Renal cortex interstitium (tissue), 11 donors: ENCODE measurements around the gene ARHGAP22. TPM values are rescaled to one million over a fixed set of nuclear protein-coding genes. Genes with fewer than 3 reads are reported as not detected.

Experiments
- DNase-seq, 11 donors: peaks; one replicate each; pipeline ENCODE4 v3.0.0-alpha.2; 2013; ENCODE audit warnings: low read depth in 9 of 11, low spot score in 4 of 11; ENCODE audit errors: extremely low read depth in 1 of 11
- polyA plus RNA-seq, 3 donors: library from polyadenylated mRNA; unstranded; fragments of 120-200 nt; gene quantifications; one replicate each; pipeline ENCODE4 v1.2.1, GENCODE V29; 2013; ENCODE audit not compliant: insufficient read length in 3 of 3

ARHGAP22 gene
- polyA plus RNA-seq, 3 donors = 1.2 to 1.8 (median 1.3) TPM

GRCh38 chr10:48568131-48568530, 36.7 kb downstream of the ARHGAP22 start:
- no peak for DNase-seq

DNA sequence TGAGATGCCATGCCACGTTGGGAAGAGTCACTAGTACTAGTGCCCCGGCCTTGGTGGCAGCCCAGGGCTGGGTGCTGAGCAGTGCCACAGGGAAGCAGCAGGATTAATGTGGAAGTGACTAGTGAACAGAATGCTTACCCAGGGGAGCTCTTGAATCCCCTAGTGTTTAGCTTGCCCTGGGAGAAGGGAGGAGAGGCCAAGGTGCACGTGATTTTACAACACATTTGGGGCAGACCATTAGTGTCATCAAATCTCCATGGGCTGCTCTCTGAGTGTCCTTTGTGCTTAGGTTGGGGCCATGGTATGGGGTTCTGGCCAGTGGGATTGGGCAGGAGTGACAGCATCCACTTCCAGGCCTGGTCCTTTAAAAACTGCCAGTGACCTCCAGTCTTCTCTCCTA, 37.5 kb downstream of the ARHGAP22 start:
- no peak for DNase-seq

- DNase-seq = no peak
Observed at GRCh38 chr10:48564466-48565160, 40.3 kb downstream of the ARHGAP22 start.

DNA sequence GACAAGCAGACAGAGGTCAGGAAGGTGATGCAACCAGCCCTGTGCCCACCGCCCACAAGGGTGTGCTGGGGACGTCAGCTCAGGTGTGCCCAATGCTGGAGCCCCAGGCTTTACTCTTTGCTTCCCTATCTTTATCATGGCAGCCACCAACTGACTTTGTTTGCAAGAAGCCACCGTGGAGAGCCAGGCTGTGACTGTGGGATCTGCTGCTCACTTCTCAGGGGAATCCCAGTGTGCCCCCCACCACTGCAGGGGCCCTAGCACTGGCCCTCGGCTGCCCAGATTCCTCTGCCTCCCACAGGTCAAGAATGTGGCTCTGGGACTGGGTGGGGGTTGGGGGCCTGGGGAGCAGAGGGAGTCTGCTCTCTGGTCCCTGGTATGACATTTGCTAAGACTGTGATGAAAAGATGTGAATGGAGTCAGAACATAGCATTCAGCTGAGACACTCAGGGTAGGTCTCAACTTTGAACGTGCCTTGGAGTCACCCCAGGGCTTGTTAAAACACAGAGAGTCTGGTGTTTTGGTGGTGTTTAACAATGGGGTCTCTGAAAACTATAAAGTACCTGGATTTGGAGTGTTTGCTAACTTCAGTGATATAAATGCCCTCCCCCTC, 47.3 kb downstream of the ARHGAP22 start:
- DNase-seq = no peak

DNA sequence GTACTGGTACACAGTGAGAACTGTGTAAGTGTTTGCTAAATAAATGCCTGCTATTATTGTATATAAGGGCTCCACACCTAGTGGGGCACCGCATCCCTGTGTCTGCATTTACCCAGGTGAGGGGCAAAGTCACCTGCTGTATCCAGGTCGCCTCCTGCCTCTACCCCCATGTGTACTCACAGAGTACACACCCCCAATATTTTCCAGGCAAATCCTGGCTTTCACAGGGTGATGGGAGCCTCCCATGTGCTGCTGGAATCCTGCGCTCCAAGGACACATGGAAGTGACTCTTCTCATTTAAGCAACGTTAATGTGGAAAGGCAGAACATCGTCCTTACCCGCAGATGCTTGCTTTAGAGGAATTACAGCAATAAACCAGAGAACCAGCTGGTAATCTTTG, 48.2 kb downstream of the ARHGAP22 start:
- DNase-seq = no peak

GRCh38 chr10:48556065-48556464, 48.8 kb downstream of the ARHGAP22 start:
- no peak for DNase-seq

- DNase-seq = no peak
Observed at GRCh38 chr10:48555310-48556042, 49.4 kb downstream of the ARHGAP22 start.

GRCh38 chr10:48554656-48555055, 50.2 kb downstream of the ARHGAP22 start:
- no peak for DNase-seq

GRCh38 chr10:48554246-48554645, 50.6 kb downstream of the ARHGAP22 start:
- no peak for DNase-seq

DNA sequence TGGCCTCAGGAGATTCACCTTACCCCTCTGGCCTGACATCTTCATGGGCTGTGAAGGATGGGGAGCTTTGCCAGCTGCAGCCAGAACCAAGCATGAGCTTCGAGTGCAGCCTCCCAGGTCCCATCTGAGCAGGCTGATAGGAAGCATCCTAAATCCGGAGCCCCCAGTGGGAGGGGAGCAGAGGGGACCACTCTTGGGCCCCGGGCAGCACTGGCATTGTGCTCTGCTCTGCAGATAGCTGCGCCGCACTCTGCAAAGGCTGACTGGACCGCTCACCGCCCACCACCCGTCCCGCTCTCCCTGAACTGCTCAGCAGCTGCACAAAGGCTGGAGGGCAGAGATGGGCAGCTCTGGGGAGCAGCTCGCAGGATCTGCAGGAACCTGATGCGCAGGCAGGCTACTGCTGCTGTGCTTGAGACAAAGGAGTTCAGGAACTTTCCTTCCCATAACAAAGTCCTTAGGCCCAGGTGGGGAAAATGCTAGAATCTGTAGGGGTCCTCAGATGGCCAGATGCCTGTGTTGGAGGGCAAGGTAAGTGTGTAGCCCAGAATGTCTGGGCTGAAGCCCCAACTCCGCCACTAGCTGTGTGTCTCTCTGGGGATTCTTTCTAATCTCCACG, 51.8 kb downstream of the ARHGAP22 start:
- no peak for DNase-seq

DNA sequence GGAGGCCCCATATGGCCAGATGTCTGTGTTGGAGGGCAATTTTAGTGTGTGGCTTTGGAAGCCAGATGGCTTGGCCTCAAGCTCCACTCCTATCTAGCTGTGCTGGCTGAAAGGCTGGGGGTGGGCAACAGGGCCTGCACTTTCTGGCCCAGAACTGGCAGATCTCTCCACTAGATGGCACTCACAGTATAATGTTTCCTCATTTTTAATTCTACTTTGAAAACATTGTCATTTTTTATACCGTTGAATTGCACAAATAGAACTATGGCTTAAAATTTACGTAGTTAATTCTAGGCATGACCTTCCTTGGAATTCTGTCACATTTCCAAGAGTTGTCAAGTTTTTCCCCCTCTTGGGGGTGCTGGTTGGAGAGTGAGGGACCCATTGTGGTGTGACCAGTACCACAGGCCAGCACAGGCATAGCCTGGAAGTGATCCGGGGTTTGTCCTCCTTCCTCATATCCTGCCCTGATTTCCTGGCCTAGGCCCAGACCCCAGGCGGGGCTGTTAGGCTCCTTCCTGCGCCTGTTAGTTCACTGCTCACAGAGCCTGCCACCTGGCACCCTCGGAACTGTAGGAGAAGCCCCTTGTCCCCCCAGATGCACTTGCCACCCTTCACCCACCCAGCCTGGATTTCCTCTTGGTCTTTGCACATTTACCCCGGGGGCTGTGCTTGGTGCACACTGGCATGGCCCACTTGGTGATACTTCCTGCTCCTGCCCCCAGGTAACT, 52.8 kb downstream of the ARHGAP22 start:
- peak in 9 of 11 donors; percentile 12 to 47 (median 22) for DNase-seq

DNA sequence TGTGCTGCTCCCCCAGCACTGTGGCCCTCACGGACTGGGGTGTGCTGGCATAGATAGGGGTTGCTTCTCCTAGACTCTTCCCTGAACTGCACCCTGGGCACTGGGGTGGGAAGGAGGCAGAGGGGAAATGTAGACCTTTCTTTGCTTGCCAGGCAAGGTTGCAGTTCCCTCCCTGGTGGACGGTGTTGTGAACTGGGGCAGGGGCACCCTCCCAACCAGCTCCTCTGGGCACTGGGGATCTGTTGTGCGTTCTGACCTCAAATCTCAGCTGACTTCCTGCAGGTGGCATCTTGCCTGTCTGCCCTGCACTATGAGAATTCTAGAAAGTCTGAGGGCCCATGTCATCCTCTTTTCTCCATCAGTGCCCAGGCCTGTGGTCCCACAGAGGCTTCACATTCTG, 53.9 kb downstream of the ARHGAP22 start:
- DNase-seq = no peak

GRCh38 chr10:48550071-48550691, 54.7 kb downstream of the ARHGAP22 start:
- DNase-seq = no peak

DNA sequence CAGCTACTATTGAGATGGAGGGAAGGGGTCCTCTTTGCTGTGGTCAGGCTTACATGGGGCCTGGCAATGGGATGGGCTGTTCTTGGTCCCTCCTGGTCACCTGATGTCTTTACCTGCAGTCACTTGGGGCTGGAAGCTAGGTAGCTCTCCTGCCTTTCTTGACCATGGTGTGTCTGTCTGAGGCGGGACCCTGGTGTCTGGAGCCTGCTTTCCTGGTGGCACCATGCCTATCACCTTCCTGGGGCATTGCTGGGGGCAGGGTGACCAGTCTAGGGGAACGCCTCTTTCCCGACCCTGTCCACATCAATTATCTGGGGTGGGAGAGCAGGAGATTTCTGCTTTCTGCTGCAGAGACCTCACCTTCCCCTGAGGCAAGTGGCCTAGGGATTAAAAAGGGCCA, 55.6 kb downstream of the ARHGAP22 start:
- no peak for DNase-seq

DNA sequence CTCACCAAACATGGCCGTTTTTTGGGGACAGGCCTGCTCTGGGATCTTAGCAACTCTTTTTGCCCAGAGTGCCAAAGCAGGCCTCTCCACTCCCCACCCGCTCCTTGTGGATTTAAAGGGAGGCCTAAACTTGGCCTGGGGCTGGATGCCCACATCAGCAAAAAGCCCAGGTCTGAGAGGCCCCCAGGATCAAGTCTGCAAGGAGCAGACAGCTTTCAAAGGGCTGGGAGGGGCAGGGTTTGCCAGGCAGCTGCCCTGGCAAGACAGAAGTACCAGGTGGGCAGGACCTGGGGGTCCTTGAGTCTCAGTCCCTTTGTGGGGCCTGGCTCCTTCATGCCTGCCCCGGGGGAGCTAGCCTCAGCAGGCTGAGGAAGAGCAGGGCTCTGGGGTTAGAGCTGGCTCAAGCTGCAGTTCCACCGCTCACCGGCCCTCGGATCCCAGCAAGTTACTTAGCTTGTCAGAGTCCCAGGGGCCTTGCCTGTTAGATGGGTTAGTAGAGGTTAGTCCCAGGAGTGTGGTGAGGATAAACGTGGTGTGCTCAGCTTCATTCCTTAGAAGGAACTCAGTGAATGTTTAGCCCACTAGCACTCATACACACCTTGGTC, 56.2 kb downstream of the ARHGAP22 start:
- no peak for DNase-seq

DNA sequence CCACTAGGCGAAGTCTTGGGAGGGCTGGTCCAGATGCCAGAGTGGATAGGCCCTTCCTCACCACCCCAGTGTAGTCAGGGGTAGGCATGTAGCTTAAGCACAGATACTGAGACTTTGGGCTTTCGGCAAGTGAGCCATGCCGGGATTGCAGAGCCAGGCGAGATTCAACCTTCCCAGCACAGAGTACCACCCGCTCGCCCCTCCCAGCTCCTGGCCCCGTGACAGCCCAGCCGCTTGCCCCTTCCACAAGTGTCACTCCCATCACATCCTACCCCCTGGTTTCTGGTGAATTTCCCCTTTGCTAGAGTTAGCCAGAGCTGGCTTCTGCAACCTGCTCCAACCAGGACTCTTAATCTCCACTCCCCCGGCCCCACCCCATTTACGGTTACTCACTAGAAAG, 56.9 kb downstream of the ARHGAP22 start:
- DNase-seq = no peak

- DNase-seq = no peak
Observed at GRCh38 chr10:48547061-48547895, 57.6 kb downstream of the ARHGAP22 start.
